Activated T-cell treated with anti-CD3 and anti-CD28 coated beads, Interleukin-2, amount 50 U/mL, for 72 hours (primary cell): ENCODE data around the gene FARSB. TPM values are rescaled to one million over a fixed set of nuclear protein-coding genes. Genes with fewer than 3 reads are reported as not detected.

Experiments
- ATAC-seq, 2 donors: fragments of 150-1000 bp; cut with Tn5 transposase; replicated peaks in 1 of 2; 2 replicates each; pipeline ENCODE4 v1.10.0; 2021; ENCODE audit warnings: moderate library complexity in 2 of 2, mild to moderate bottlenecking in 1 of 2
- DNase-seq, 2 donors: peaks; one replicate each; pipeline ENCODE4 v3.0.0; 2021 to 2022; ENCODE audit warnings: mixed read lengths in 1 of 2
- H3K27ac Mint-ChIP-seq: one replicate; pipeline ENCODE4 v1.8.0; 2022; ENCODE audit warnings: mild to moderate bottlenecking, moderate library complexity, mixed read lengths
- H3K27me3 Mint-ChIP-seq: one replicate; pipeline ENCODE4 v1.8.0; 2022; ENCODE audit warnings: low read depth, mixed read lengths
- H3K36me3 Mint-ChIP-seq, 2 donors: one replicate each; pipeline ENCODE4 v1.8.0; 2022; ENCODE audit warnings: mixed read lengths in 2 of 2, mild to moderate bottlenecking in 1 of 2; ENCODE audit not compliant: insufficient read depth in 2 of 2
- H3K4me1 Mint-ChIP-seq: one replicate; pipeline ENCODE4 v1.8.0; 2022; ENCODE audit warnings: low read depth, mixed read lengths
- H3K4me3 Mint-ChIP-seq, 2 donors: one replicate each; pipeline ENCODE4 v1.8.0; 2022; ENCODE audit warnings: mild to moderate bottlenecking in 2 of 2, mixed read lengths in 2 of 2, moderate library complexity in 2 of 2
- H3K9me3 Mint-ChIP-seq, 2 donors: one replicate each; pipeline ENCODE4 v1.8.0; 2022; ENCODE audit warnings: mixed read lengths in 2 of 2
- total RNA-seq, 2 donors: library from RNA; stranded (reverse); gene quantifications; one replicate each; pipeline ENCODE4 v1.2.3, GENCODE V29; 2022

Gene FARSB
- total RNA-seq, 2 donors from 2014 or later: 31.5 to 46.3 TPM

DNA sequence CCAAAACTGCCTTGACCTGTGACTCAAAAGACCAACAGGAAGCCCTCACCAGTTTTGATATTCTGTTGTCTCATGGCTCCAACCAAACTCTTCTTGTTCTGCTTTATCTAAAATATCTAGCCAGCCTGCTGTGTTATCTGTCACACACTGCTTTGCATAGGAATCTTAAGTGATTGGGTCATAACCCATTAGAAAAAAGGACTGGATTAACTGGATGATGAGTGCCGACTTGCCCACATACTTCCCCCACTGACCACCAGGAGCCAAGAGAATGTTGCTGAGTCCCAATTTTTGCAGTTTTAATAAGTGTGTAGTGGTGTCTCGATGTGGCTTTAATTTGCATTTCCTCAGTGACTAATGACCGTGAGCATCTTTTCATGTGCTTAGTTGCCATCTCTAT is 22.1 kb upstream of the FARSB start:
- H3K4me3 Mint-ChIP-seq: no peak overlapping the region
- no peak for ATAC-seq
- H3K9me3 Mint-ChIP-seq: no peaks in the 10 kb centered on the region
- no peaks in the 10 kb centered on the region for H3K36me3 Mint-ChIP-seq
- H3K27me3 Mint-ChIP-seq: peaks cover 56% of the 10 kb centered on the region
- DNase-seq: no peak
- H3K27ac Mint-ChIP-seq: no peak overlapping the region
- H3K4me1 Mint-ChIP-seq: no peaks in the 10 kb centered on the region

- Mint-ChIP-seq H3K27ac (no peak overlapping the region), H3K9me3 (no peaks in the 10 kb centered on the region), H3K4me1 (peaks cover 8% of the 10 kb centered on the region), H3K27me3 (peaks cover 64% of the 10 kb centered on the region), H3K36me3 (no peaks in the 10 kb centered on the region), H3K4me3 (no peak overlapping the region)
- no peak for ATAC-seq
- no peak for DNase-seq
Measured at GRCh38 chr2:222673883-222674282, 18.0 kb upstream of the FARSB start.

GRCh38 chr2:222673273-222673672 is 17.4 kb upstream of the FARSB start:
- Mint-ChIP-seq H3K36me3 (no peaks in the 10 kb centered on the region), H3K27me3 (peaks cover 67% of the 10 kb centered on the region), H3K4me3 (no peak overlapping the region), H3K9me3 (no peaks in the 10 kb centered on the region), H3K27ac (no peak overlapping the region), H3K4me1 (peaks cover 8% of the 10 kb centered on the region)
- DNase-seq (no peak), ATAC-seq (no peak)

DNA sequence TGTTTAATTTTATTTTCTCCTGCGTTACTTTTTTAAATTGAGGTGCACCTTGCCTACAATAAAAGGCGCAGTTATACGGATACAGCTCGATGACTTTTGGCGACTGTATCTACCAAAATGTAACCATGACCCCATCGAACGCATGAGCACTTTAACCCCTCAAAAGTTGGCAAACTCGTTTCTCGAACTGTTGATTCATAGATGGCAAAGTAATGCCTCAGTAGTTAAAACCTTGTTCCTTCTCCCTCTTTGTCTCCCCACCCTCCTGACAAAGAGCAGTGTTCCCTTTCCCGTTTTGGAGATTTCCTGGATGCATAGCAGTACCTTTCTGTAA is 16.1 kb upstream of the FARSB start:
- peaks cover 73% of the 10 kb centered on the region for H3K27me3 Mint-ChIP-seq
- peaks cover 8% of the 10 kb centered on the region for H3K4me1 Mint-ChIP-seq
- H3K4me3 Mint-ChIP-seq: peak overlapping the region; percentile 77 to 82
- no peak for DNase-seq
- no peak overlapping the region for H3K27ac Mint-ChIP-seq
- peak; percentile 15 to 23 for ATAC-seq
- no peaks in the 10 kb centered on the region for H3K36me3 Mint-ChIP-seq
- no peaks in the 10 kb centered on the region for H3K9me3 Mint-ChIP-seq

GRCh38 chr2:222671259-222672067 is 15.6 kb upstream of the FARSB start, which contains the start of gene MOGAT1:
Gene MOGAT1, plus strand, starts transcription at chr2:222671658. Its CDS starts 128 bp downstream, at chr2:222671786.
- Mint-ChIP-seq H3K27ac (no peak within 1 kb of the TSS), H3K4me1 (peaks cover 8% of the 10 kb centered on the region), H3K9me3 (no peaks in the 10 kb centered on the region), H3K36me3 (no peaks in the 10 kb centered on the region), H3K4me3 (peak within 1 kb of the TSS; percentile 77 to 82), H3K27me3 (peaks cover 73% of the 10 kb centered on the region)
- ATAC-seq: peak; percentile 77 to 80
- DNase-seq: peak in 1 of 2 donors; percentile 25

GRCh38 chr2:222670191-222671038 is 14.5 kb upstream of the FARSB start:
- H3K4me3 Mint-ChIP-seq: peak overlapping the region; percentile 23 to 51
- peaks cover 72% of the 10 kb centered on the region for H3K27me3 Mint-ChIP-seq
- DNase-seq (no peak), ATAC-seq (no peak)
- no peak overlapping the region for H3K27ac Mint-ChIP-seq
- H3K36me3 Mint-ChIP-seq: no peaks in the 10 kb centered on the region
- H3K4me1 Mint-ChIP-seq: peaks cover 8% of the 10 kb centered on the region
- H3K9me3 Mint-ChIP-seq: no peaks in the 10 kb centered on the region

DNA sequence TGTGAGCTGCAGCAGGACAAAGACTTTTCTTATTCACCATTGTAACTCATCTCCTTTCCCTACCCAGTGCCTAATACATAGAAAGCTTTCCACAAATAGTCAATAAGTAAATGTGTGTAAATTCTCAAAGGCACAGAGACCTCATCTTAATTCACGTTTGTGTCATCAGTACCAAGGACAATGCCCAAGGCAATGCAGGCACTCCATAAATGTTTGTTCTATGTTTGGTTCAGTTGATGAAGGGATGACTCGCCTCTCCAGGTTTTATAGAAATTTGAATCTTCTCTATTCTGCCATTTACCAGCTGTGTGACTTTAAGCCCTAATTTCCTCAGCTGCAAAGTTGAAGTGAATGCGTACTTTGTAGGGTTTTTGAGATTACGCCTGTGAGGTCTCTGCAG is 13.5 kb upstream of the FARSB start:
- ATAC-seq (no peak), DNase-seq (no peak)
- Mint-ChIP-seq H3K9me3 (no peaks in the 10 kb centered on the region), H3K4me3 (no peak overlapping the region), H3K4me1 (peaks cover 8% of the 10 kb centered on the region), H3K27ac (no peak overlapping the region), H3K27me3 (peaks cover 65% of the 10 kb centered on the region), H3K36me3 (no peaks in the 10 kb centered on the region)

DNA sequence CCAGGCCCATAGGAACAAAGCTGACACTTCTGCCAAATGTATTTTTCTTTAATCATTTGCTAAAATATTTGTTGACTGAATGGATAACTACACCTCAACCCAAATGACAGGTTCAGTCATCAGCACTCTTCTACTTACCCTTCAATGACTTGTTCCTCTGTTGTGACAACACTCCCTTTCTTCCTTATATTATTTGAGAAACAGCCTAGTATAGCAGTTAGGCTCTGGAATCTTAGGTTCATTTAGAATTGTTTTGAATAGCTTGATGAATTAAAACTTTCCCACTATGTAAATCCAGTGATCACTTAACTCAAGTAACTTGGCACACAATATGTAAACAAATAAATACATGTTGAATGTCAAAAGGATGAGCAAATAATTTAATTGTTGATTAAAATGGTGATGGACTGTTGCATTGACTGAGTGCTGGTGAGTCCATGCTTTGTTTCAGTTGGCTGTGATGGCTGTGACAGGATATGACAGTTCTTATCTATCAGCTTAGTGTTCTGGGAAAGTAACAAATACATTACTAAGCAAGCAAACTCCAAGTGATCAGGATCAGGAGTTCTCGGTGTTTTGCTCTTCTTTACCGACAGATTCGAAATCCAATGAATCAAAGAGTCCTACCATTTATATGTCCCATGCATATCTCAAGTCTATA is 12.7 kb upstream of the FARSB start:
- Mint-ChIP-seq H3K27me3 (peaks cover 59% of the 10 kb centered on the region), H3K4me3 (no peak overlapping the region), H3K36me3 (no peaks in the 10 kb centered on the region), H3K27ac (no peak overlapping the region), H3K9me3 (no peaks in the 10 kb centered on the region), H3K4me1 (peaks cover 8% of the 10 kb centered on the region)
- DNase-seq (no peak), ATAC-seq (no peak)

DNA sequence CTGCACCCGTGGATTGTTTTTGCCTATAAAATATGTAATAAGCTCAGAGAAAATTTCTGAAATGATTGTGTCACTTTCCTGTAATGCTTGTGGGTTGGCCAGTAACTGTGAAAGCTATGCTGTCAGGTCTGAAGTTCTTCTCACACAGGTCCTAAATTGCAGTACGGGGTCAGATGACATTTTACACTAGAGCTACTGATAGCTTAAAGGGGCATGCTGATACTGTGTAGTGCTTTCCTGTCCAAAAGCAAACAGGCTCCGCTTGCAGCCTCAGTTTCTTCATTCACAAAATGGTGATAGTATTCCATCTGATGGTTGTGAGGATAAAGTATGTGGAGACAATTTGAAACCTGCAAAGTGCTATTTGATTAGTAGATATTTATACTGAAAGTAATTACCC is 7.6 kb upstream of the FARSB start:
- no peaks in the 10 kb centered on the region for H3K9me3 Mint-ChIP-seq
- no peak overlapping the region for H3K27ac Mint-ChIP-seq
- ATAC-seq (no peak), DNase-seq (no peak)
- H3K36me3 Mint-ChIP-seq: no peaks in the 10 kb centered on the region
- H3K27me3 Mint-ChIP-seq: peaks cover 15% of the 10 kb centered on the region
- H3K4me3 Mint-ChIP-seq: no peak overlapping the region
- H3K4me1 Mint-ChIP-seq: no peaks in the 10 kb centered on the region

DNA sequence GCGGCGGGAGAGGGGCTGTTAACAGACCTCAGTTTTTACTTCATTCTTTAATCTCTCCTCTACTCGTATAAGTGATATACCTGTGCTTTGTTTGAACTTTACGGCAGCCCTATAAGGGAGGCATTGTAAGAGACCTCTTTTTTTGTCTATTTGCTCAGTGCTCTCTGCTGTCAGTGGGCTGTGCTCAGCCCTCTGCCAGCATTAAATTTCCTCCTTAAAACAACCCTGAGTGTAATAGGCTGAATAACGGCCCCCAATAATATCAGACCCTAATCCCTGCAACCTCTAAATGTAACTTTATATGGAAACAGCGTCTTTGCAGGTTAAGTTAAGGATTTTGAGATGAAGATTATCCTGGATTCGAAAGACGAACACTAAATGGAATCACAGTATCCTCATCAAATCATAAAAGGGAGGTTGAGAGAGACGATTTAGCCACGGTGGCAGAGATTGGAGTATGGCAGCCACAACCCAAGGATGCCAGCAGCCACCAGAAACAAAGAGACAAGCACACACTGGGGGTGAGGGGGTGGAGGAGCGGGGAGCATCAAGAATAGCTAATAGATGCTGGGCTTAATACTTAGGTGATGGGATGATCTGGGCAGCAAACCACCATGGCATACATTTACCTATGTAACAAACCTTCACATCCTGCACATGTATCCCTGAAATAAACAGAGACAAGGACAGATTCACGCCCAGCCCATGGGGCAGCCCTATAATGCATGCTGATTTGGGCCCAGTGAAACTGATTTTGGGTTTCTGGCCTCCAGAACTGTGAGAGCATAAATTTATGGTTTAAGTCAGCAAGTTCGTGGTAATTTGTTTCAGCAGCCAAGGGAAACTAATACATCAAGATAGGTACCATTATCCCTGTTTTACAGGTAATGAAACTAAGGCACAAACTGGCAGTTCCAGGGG is 894 bp upstream of the FARSB start:
- H3K4me3 Mint-ChIP-seq: peak overlapping the region; percentile 99 to 100
- peak; percentile 5 to 22 for ATAC-seq
- H3K27me3 Mint-ChIP-seq: no peaks in the 10 kb centered on the region
- peaks cover 4 to 6% of the 10 kb centered on the region in 2 donors for H3K36me3 Mint-ChIP-seq
- H3K27ac Mint-ChIP-seq: peak overlapping the region; percentile 100
- peaks cover 40% of the 10 kb centered on the region for H3K4me1 Mint-ChIP-seq
- H3K9me3 Mint-ChIP-seq: no peaks in the 10 kb centered on the region
- DNase-seq: no peak

DNA sequence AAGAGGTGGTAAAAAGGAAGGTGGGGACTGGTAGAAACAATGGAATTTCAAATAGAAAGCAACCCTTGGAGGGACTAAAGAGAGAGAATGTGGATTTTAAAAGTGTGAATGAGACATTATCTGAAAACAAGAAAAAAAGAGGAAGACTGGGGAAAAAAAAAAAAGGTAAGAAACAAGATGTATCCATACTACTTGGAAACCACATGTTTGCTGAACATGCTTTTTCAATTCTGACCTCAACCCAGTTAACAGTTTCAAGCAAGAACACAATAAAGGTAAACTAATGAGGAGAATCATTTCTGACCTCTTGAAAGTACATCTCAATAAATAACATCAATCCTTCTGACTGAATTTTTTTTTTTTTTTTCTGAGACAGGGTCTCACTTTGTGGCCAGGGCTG is 2.6 kb downstream of the FARSB start:
- H3K9me3 Mint-ChIP-seq: no peaks in the 10 kb centered on the region
- peak overlapping the region; percentile 86 to 100 for H3K4me3 Mint-ChIP-seq
- no peak for DNase-seq
- H3K4me1 Mint-ChIP-seq: peaks cover 53% of the 10 kb centered on the region
- peak overlapping the region; percentile 90 for H3K27ac Mint-ChIP-seq
- ATAC-seq: no peak
- peaks cover 6% of the 10 kb centered on the region in 2 donors for H3K36me3 Mint-ChIP-seq
- H3K27me3 Mint-ChIP-seq: no peaks in the 10 kb centered on the region

- no peak for DNase-seq
Measured at GRCh38 chr2:222652491-222653255, 3.2 kb downstream of the FARSB start.

More at GRCh38 chr2:222652491-222653255, 3.2 kb downstream of the FARSB start:
- ATAC-seq: peak; percentile 21 to 38
- peak overlapping the region; percentile 86 to 100 for H3K4me3 Mint-ChIP-seq
- peaks cover 53% of the 10 kb centered on the region for H3K4me1 Mint-ChIP-seq
- H3K9me3 Mint-ChIP-seq: no peaks in the 10 kb centered on the region
- no peaks in the 10 kb centered on the region for H3K27me3 Mint-ChIP-seq
- H3K36me3 Mint-ChIP-seq: peaks cover 6% of the 10 kb centered on the region in 2 donors
- peak overlapping the region; percentile 90 for H3K27ac Mint-ChIP-seq
